HepG2 (cell line): ENCODE measurements around the gene ZGRF1. TPM values are rescaled to one million over a fixed set of nuclear protein-coding genes. Genes with fewer than 3 reads are reported as not detected.

ENCODE experiments used
- CREM ChIP-seq, 2 experiments: sonication (generic) in 1 of 2; formaldehyde crosslinking in 1 of 2; IDR thresholded peaks; 2 replicates each; pipeline versions ENCODE4 v1.4.0 to v1.6.1; 2016 to 2020; ENCODE audit warnings: antibody characterized with exemption in 1 of 2, mild to moderate bottlenecking in 1 of 2, missing genetic modification reagents in 1 of 2
- GABPB1 ChIP-seq: IDR thresholded peaks from 2 replicates; pipeline ENCODE4 v1.6.1; 2016; ENCODE audit warnings: mild to moderate bottlenecking, missing genetic modification reagents, moderate library complexity, missing compliant biosample characterization
- PHF5A ChIP-seq: IDR thresholded peaks from one replicate; pipeline ENCODE4 v1.6.1; 2018; ENCODE audit warnings: low read depth, missing genetic modification reagents; ENCODE audit not compliant: unreplicated experiment
- RNF2 ChIP-seq: fragments of 450-650 bp; conservative IDR thresholded peaks from 2 replicates; pipeline ENCODE4 v1.6.1; 2016; ENCODE audit warnings: low read depth
- XBP1 ChIP-seq: sonication (generic); formaldehyde crosslinking; IDR thresholded peaks from 2 replicates; pipeline ENCODE4 v1.5.0; 2020; ENCODE audit warnings: missing genetic modification reagents
- ZMYM2 ChIP-seq: sonication (generic); formaldehyde crosslinking; IDR thresholded peaks from 2 replicates; pipeline ENCODE4 v1.8.0; 2022; ENCODE audit warnings: mild to moderate bottlenecking, missing genetic modification reagents
- ZNF317 ChIP-seq: sonication (generic); formaldehyde crosslinking; IDR thresholded peaks from 2 replicates; pipeline ENCODE4 v1.5.0; 2020; ENCODE audit warnings: mild to moderate bottlenecking, missing genetic modification reagents
- ZNF354B ChIP-seq: sonication (generic); formaldehyde crosslinking; IDR thresholded peaks from 2 replicates; pipeline ENCODE4 v1.8.0; 2022; ENCODE audit warnings: mild to moderate bottlenecking, missing genetic modification reagents
- ZNF382 ChIP-seq: sonication (generic); formaldehyde crosslinking; IDR thresholded peaks from 2 replicates; pipeline ENCODE4 v1.5.0; 2020; ENCODE audit warnings: missing genetic modification reagents, mild to moderate bottlenecking, borderline replicate concordance
- ZNF605 ChIP-seq: sonication (generic); formaldehyde crosslinking; IDR thresholded peaks from 2 replicates; pipeline ENCODE4 v1.8.0; 2022; ENCODE audit warnings: mild to moderate bottlenecking, missing genetic modification reagents
- ZNF687 ChIP-seq: sonication (generic); formaldehyde crosslinking; IDR thresholded peaks from 2 replicates; pipeline ENCODE4 v1.5.1; 2020; ENCODE audit warnings: mild to moderate bottlenecking, missing genetic modification reagents, moderate library complexity
- ZNF788 ChIP-seq: sonication (generic); formaldehyde crosslinking; IDR thresholded peaks from 2 replicates; pipeline ENCODE4 v1.5.0; 2020; ENCODE audit warnings: mild to moderate bottlenecking, missing genetic modification reagents, borderline replicate concordance
- polyA plus RNA-seq, 8 experiments: library from polyadenylated mRNA; depleted of rRNA in 3 of 8; stranded (reverse) in 7 of 8; unstranded in 1 of 8; fragments of >200 nt; fragmentation: Illumina TruSeq in 4 of 8; extraction: Trizol in 4 of 8; gene quantifications; 2 replicates each; pipeline versions ENCODE4 v1.2.1 to v1.2.3, GENCODE V29; 2011 to 2016; ENCODE audit warnings: low read depth in 4 of 8, missing spikeins in 1 of 8, mixed read lengths in 1 of 8; ENCODE audit not compliant: insufficient read depth in 1 of 8
- total RNA-seq, 5 experiments: library from RNA; depleted of rRNA; stranded (reverse); fragments of >200 nt; fragmentation: Illumina TruSeq; extraction: Trizol; gene quantifications; 2 replicates each; pipeline ENCODE4 v1.2.3, GENCODE V29; 2016; ENCODE audit warnings: low read depth in 1 of 5
- TF ChIP-seq, protein P1 (sequence below): sonication (generic); formaldehyde crosslinking; IDR thresholded peaks from 2 replicates; pipeline ENCODE4 v1.4.0; 2020; ENCODE audit warnings: missing genetic modification reagents, borderline replicate concordance
- TF ChIP-seq, protein P2 (sequence below): sonication (generic); formaldehyde crosslinking; conservative IDR thresholded peaks from 2 replicates; pipeline ENCODE4 v1.8.1; 2023; ENCODE audit warnings: missing genetic modification reagents
- TF ChIP-seq, protein P3 (sequence below): IDR thresholded peaks from 2 replicates; pipeline ENCODE4 v1.6.1; 2016; ENCODE audit warnings: control low read depth
- TF ChIP-seq, protein P4 (sequence below): sonication (generic); formaldehyde crosslinking; IDR thresholded peaks from 2 replicates; pipeline ENCODE4 v1.5.0; 2020; ENCODE audit warnings: missing genetic modification reagents

Gene ZGRF1
- total and polyA plus RNA-seq, 2 of the 13 experiments (the other 11 are each of a cell fraction or from before 2014, with no cell fraction given), result 8.6 to 15.9 TPM

DNA sequence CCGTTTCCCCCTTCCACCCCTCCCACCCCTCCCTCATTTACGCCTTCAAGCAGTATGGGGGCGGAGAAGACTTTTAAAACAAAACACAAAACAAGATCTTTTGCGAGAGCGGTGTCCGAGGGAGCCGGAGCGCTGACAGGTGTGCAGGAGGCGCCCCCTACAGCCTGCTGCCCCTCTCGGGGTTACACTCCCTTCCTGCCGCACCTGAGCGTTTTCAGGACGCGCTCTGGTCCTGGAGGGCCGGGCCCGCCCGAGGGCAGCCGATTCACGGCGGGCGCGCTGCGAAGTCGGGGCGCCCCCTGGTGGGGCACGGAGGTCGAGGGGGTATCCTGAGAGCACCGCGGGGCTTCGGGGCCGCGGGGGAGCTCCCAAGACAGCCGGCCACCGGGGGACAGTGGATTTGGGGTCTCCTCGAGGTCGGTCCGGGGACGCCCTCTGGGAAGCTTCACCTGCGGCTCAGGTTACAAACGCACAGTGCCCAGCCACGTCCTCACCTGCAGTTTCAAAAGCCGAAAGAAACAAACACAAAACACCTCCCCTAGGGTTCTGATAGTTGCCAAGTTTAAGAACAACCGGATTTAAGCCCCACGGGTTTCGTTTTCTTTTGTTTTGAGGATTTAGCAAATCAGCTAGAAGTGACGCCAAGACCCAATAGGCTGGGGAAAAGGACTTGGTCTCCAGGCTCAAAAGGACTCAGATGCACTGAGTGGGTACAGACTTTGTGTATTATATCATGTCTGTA is 112.8 kb downstream of the ZGRF1 start (continued):
- TF ChIP-seq, protein P1, sequence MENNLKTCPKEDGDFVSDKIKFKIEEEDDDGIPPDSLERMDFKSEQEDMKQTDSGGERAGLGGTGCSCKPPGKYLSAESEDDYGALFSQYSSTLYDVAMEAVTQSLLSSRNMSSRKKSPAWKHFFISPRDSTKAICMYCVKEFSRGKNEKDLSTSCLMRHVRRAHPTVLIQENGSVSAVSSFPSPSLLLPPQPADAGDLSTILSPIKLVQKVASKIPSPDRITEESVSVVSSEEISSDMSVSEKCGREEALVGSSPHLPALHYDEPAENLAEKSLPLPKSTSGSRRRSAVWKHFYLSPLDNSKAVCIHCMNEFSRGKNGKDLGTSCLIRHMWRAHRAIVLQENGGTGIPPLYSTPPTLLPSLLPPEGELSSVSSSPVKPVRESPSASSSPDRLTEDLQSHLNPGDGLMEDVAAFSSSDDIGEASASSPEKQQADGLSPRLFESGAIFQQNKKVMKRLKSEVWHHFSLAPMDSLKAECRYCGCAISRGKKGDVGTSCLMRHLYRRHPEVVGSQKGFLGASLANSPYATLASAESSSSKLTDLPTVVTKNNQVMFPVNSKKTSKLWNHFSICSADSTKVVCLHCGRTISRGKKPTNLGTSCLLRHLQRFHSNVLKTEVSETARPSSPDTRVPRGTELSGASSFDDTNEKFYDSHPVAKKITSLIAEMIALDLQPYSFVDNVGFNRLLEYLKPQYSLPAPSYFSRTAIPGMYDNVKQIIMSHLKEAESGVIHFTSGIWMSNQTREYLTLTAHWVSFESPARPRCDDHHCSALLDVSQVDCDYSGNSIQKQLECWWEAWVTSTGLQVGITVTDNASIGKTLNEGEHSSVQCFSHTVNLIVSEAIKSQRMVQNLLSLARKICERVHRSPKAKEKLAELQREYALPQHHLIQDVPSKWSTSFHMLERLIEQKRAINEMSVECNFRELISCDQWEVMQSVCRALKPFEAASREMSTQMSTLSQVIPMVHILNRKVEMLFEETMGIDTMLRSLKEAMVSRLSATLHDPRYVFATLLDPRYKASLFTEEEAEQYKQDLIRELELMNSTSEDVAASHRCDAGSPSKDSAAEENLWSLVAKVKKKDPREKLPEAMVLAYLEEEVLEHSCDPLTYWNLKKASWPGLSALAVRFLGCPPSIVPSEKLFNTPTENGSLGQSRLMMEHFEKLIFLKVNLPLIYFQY (CRISPR knock-in tag), result peak; percentile 41; the same call in 1 of the 2 replicates
- no peak for TF ChIP-seq XBP1 (CRISPR knock-in tag)
- TF ChIP-seq ZNF382 (CRISPR knock-in tag), result no peak
- peak; percentile 62 for TF ChIP-seq GABPB1
- no peak for TF ChIP-seq PHF5A (CRISPR knock-in tag)
- no peak for TF ChIP-seq ZNF354B (CRISPR knock-in tag)
- TF ChIP-seq, protein P2, sequence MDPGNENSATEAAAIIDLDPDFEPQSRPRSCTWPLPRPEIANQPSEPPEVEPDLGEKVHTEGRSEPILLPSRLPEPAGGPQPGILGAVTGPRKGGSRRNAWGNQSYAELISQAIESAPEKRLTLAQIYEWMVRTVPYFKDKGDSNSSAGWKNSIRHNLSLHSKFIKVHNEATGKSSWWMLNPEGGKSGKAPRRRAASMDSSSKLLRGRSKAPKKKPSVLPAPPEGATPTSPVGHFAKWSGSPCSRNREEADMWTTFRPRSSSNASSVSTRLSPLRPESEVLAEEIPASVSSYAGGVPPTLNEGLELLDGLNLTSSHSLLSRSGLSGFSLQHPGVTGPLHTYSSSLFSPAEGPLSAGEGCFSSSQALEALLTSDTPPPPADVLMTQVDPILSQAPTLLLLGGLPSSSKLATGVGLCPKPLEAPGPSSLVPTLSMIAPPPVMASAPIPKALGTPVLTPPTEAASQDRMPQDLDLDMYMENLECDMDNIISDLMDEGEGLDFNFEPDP (CRISPR knock-in tag), result no peak
- TF ChIP-seq ZNF687 (CRISPR knock-in tag), result peak; percentile 63
- 0 out of 2 replicates have a peak, but pooled peaks have one; percentile 31 for TF ChIP-seq ZNF605
- TF ChIP-seq, protein P3, sequence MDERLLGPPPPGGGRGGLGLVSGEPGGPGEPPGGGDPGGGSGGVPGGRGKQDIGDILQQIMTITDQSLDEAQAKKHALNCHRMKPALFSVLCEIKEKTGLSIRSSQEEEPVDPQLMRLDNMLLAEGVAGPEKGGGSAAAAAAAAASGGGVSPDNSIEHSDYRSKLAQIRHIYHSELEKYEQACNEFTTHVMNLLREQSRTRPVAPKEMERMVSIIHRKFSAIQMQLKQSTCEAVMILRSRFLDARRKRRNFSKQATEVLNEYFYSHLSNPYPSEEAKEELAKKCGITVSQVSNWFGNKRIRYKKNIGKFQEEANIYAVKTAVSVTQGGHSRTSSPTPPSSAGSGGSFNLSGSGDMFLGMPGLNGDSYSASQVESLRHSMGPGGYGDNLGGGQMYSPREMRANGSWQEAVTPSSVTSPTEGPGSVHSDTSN (CRISPR knock-in tag), result no peak
- TF ChIP-seq ZMYM2 (CRISPR knock-in tag), result no peak
- TF ChIP-seq ZNF317 (CRISPR knock-in tag), result no peak
- TF ChIP-seq RNF2, result no peak
- TF ChIP-seq, protein P4, sequence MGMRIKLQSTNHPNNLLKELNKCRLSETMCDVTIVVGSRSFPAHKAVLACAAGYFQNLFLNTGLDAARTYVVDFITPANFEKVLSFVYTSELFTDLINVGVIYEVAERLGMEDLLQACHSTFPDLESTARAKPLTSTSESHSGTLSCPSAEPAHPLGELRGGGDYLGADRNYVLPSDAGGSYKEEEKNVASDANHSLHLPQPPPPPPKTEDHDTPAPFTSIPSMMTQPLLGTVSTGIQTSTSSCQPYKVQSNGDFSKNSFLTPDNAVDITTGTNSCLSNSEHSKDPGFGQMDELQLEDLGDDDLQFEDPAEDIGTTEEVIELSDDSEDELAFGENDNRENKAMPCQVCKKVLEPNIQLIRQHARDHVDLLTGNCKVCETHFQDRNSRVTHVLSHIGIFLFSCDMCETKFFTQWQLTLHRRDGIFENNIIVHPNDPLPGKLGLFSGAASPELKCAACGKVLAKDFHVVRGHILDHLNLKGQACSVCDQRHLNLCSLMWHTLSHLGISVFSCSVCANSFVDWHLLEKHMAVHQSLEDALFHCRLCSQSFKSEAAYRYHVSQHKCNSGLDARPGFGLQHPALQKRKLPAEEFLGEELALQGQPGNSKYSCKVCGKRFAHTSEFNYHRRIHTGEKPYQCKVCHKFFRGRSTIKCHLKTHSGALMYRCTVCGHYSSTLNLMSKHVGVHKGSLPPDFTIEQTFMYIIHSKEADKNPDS (CRISPR knock-in tag), result no peak
- TF ChIP-seq CREM (IDR thresholded peaks at IDR 0.05), result no peak
- TF ChIP-seq CREM (CRISPR knock-in tag; IDR thresholded peaks at IDR 0.05), result no peak
- peak; percentile 61; the same call in 1 of the 2 replicates for TF ChIP-seq ZNF788 (CRISPR knock-in tag)
